ENCODE measurements around the gene NOC4L. TPM values are rescaled to one million over a fixed set of nuclear protein-coding genes. Genes with fewer than 3 reads are reported as not detected.

The NOC4L gene
- total and polyA plus RNA-seq, 4 experiments from 2014 or later: 13.9 to 26.0 (median 17.7) TPM

GRCh38 chr12:132182711-132183365, 38.6 kb downstream of the NOC4L start:
- CTCF ChIA-PET (ENCODE audit: partially characterized antibody): interaction anchor here (1.4 kb wide), 1 partner anchor 29 kb away, joined by 5 read pairs; no protein-coding TSS in a partner anchor
- DNase-seq: no peak
- Mint-ChIP-seq H3K27me3 (peaks cover 0 to 3% of the 10 kb centered on the region in 2 donors), H3K9me3 (peaks cover 0 to 22% (median 12%) of the 10 kb centered on the region in 8 donors), H3K4me3 (no peak overlapping the region), H3K4me1 (peaks cover 26 to 54% (median 46%) of the 10 kb centered on the region in 4 donors), H3K36me3 (peaks cover 3 to 5% of the 10 kb centered on the region in 2 donors), H3K27ac (peak overlapping the region in 2 of 7 donors; percentile 42 to 75)
- H3K4me1 ChIP-seq (ENCODE audit: insufficient read depth, low read length): peaks cover 44% of the 10 kb centered on the region
- H3K36me3 ChIP-seq (ENCODE audit: insufficient read depth, low read length): no peaks in the 10 kb centered on the region
- POLR2A ChIA-PET (ENCODE audit: partially characterized antibody): interaction anchor here (1.7 kb wide), 1 partner anchor 10 kb away, joined by 4 read pairs; no protein-coding TSS in a partner anchor
- intact Hi-C loops (cut with micrococcal nuclease): no loop called here
- no peak overlapping the region for H3K27ac ChIP-seq (ENCODE audit: low read depth, low read length)
- H3K9me3 ChIP-seq (ENCODE audit: control insufficient read depth in 1 of 2, low read length in 2 of 2): peaks cover 0 to 4% of the 10 kb centered on the region in 2 donors
- H3K27me3 ChIP-seq (ENCODE audit: insufficient read depth, low read length): no peaks in the 10 kb centered on the region
- H3K4me3 ChIP-seq (ENCODE audit: low read length in 2 of 2): no peak overlapping the region

GRCh38 chr12:132185705-132186104, 41.4 kb downstream of the NOC4L start:
- H3K9me3 ChIP-seq (ENCODE audit: control insufficient read depth in 1 of 2, low read length in 2 of 2): peaks cover 0 to 4% of the 10 kb centered on the region in 2 donors
- ChIA-PET POLR2A (ENCODE audit: partially characterized antibody) (interaction anchor here (1.0 to 2.1 kb wide), 6 partner anchors 11 to 40 kb away, joined by 3 to 6 read pairs (median 4); no protein-coding TSS in a partner anchor), CTCF (ENCODE audit: partially characterized antibody) (interaction anchor here (1.2 to 1.7 kb wide), 2 partner anchors 24 to 32 kb away, joined by 4 to 6 read pairs; no protein-coding TSS in a partner anchor)

DNA sequence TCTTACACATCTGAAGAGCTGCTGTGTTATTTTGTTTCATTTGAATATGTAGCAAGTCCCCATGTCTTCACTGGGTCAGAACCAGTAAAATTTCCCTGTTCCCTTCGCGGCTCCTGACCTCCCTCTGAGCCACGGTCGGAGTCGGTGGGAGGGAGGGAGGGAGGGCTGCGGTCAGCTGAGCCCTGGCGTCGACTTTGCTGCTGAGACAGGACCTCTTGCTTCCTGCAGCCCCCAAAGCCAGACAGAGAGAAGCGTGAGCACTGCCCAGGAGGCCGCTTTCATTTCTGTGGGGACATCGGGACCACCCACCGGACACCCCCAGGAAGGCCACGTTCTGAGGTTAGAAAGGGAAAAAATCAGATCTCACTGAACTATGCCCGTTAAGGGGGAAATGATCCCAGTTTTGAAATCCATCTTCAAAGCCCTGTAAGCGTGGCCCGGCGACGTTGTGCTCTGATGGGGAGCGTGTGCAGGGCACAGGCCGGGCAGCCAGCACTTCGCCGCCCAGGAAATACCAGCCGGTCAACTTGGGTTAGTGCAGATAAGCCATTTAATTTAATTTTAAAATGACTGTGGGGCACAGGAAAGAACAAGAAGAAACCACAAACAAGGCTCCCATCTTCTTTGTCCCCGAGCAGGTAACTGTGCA, 42.1 kb downstream of the NOC4L start:
- H3K4me3 ChIP-seq (ENCODE audit: low read length in 2 of 2): peak overlapping the region; percentile 2 to 37
- no peak for DNase-seq
- no peaks in the 10 kb centered on the region for H3K27me3 ChIP-seq (ENCODE audit: insufficient read depth, low read length)
- peaks cover 0 to 25% (median 12%) of the 10 kb centered on the region in 8 donors for H3K9me3 Mint-ChIP-seq
- H3K27ac ChIP-seq (ENCODE audit: low read depth, low read length): peak overlapping the region; percentile 40
- POLR2A ChIA-PET (ENCODE audit: partially characterized antibody): interaction anchor here (0.8 to 2.1 kb wide), 11 partner anchors 8 to 41 kb away, joined by 3 to 11 read pairs (median 4); no protein-coding TSS in a partner anchor
- peaks cover 0 to 4% of the 10 kb centered on the region in 2 donors for H3K9me3 ChIP-seq (ENCODE audit: control insufficient read depth in 1 of 2, low read length in 2 of 2)
- peak overlapping the region; percentile 61 to 90 (median 80) for H3K4me3 Mint-ChIP-seq
- intact Hi-C loops (cut with micrococcal nuclease): no loop called here
- H3K27ac Mint-ChIP-seq: peak overlapping the region; percentile 71 to 96 (median 84)
- peaks cover 23 to 60% (median 41%) of the 10 kb centered on the region in 4 donors for H3K4me1 Mint-ChIP-seq
- H3K4me1 ChIP-seq (ENCODE audit: insufficient read depth, low read length): peaks cover 49% of the 10 kb centered on the region
- H3K27me3 Mint-ChIP-seq: peaks cover 0 to under 1% of the 10 kb centered on the region in 2 donors
- CTCF ChIA-PET (ENCODE audit: partially characterized antibody): interaction anchor here (1.2 to 1.7 kb wide), 3 partner anchors 25 to 33 kb away, joined by 4 to 7 read pairs (median 6); no protein-coding TSS in a partner anchor
- H3K36me3 Mint-ChIP-seq: peaks cover 5 to 9% of the 10 kb centered on the region in 2 donors
- H3K36me3 ChIP-seq (ENCODE audit: insufficient read depth, low read length): no peaks in the 10 kb centered on the region

More at GRCh38 chr12:132185705-132186104, 41.4 kb downstream of the NOC4L start:
- H3K36me3 Mint-ChIP-seq: peaks cover 5 to 9% of the 10 kb centered on the region in 2 donors
- peaks cover 0 to 3% of the 10 kb centered on the region in 2 donors for H3K27me3 Mint-ChIP-seq
- H3K36me3 ChIP-seq (ENCODE audit: insufficient read depth, low read length): no peaks in the 10 kb centered on the region
- H3K4me3 Mint-ChIP-seq: peak overlapping the region; percentile 61 to 90 (median 80)
- peak overlapping the region; percentile 2 to 37 for H3K4me3 ChIP-seq (ENCODE audit: low read length in 2 of 2)
- H3K4me1 ChIP-seq (ENCODE audit: insufficient read depth, low read length): peaks cover 47% of the 10 kb centered on the region
- peaks cover 22 to 54% (median 42%) of the 10 kb centered on the region in 4 donors for H3K4me1 Mint-ChIP-seq
- H3K27ac Mint-ChIP-seq: peak overlapping the region; percentile 71 to 96 (median 84)
- intact Hi-C loops (cut with micrococcal nuclease): no loop called here
- peak overlapping the region; percentile 40 for H3K27ac ChIP-seq (ENCODE audit: low read depth, low read length)
- H3K9me3 Mint-ChIP-seq: peaks cover 0 to 25% (median 12%) of the 10 kb centered on the region in 8 donors
- peak; percentile 60 to 77 (median 70) for DNase-seq
- H3K27me3 ChIP-seq (ENCODE audit: insufficient read depth, low read length): no peaks in the 10 kb centered on the region

GRCh38 chr12:132186857-132187620, 42.8 kb downstream of the NOC4L start:
- peaks cover 23 to 60% (median 40%) of the 10 kb centered on the region in 4 donors for H3K4me1 Mint-ChIP-seq
- no peaks in the 10 kb centered on the region for H3K36me3 ChIP-seq (ENCODE audit: insufficient read depth, low read length)
- H3K36me3 Mint-ChIP-seq: peaks cover 5 to 9% of the 10 kb centered on the region in 2 donors
- peak overlapping the region; percentile 40 for H3K27ac ChIP-seq (ENCODE audit: low read depth, low read length)
- H3K9me3 Mint-ChIP-seq: peaks cover 0 to 25% (median 12%) of the 10 kb centered on the region in 8 donors
- no peaks in the 10 kb centered on the region for H3K27me3 Mint-ChIP-seq
- peaks cover 0 to 4% of the 10 kb centered on the region in 2 donors for H3K9me3 ChIP-seq (ENCODE audit: control insufficient read depth in 1 of 2, low read length in 2 of 2)
- H3K27ac Mint-ChIP-seq: peak overlapping the region; percentile 71 to 96 (median 84)
- POLR2A ChIA-PET (ENCODE audit: partially characterized antibody): interaction anchor here (0.6 to 2.1 kb wide), 8 partner anchors 8 to 42 kb away, joined by 3 to 11 read pairs (median 4); no protein-coding TSS in a partner anchor
- peak overlapping the region; percentile 61 to 90 (median 80) for H3K4me3 Mint-ChIP-seq
- CTCF ChIA-PET (ENCODE audit: partially characterized antibody): interaction anchor here (1.6 to 1.7 kb wide), 2 partner anchors 26 to 33 kb away, joined by 4 to 7 read pairs; no protein-coding TSS in a partner anchor
- H3K4me3 ChIP-seq (ENCODE audit: low read length in 2 of 2): peak overlapping the region in 1 of 2 donors; percentile 37
- H3K4me1 ChIP-seq (ENCODE audit: insufficient read depth, low read length): peaks cover 49% of the 10 kb centered on the region
- no peak for DNase-seq
- H3K27me3 ChIP-seq (ENCODE audit: insufficient read depth, low read length): no peaks in the 10 kb centered on the region
- intact Hi-C loops (cut with micrococcal nuclease): no loop called here

DNA sequence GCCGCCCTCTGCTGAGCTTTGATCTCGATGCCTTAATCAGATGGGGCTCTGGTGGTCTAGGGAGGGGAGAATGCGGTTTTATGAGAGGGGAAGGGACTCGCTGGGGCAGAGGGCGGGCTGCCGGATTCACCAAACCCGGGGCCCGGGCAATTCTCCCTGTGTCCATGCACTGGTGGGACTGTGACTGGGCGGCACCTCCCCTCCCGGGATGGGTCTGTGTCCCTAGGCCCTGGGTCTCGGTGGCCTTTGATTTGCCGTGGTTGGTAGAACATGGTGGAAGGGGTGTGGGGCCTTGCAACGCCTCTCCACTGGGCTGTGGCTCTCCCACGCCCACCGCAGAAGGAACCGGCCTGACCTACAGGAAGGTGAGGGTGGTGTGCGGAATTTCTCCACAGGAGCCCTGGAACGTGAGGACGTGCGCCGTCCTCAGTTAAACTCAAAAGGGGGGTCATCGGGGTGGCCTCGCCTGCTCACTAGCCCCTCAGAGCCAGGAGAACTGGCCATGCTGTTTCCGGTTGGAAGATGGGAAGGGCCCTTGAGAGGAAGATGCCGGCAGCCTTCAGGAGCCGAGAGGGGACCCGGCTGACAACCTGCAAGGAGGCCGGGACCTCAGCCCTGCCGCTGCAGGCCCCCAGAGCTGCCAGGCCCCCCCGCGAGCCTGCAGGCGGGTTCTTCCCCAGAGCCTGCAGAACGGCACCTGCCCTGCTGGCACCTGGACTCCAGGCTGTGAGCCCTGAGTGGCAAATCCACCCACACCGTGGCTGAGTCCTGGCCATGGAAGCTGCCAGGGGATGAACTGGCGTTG, 43.6 kb downstream of the NOC4L start:
- peaks cover 23 to 60% (median 40%) of the 10 kb centered on the region in 4 donors for H3K4me1 Mint-ChIP-seq
- intact Hi-C loops (cut with micrococcal nuclease): no loop called here
- peaks cover 0 to 23% (median 10%) of the 10 kb centered on the region in 8 donors for H3K9me3 Mint-ChIP-seq
- Histone ChIP-seq H3K4me3 (ENCODE audit: low read length in 2 of 2) (no peak overlapping the region), H3K27ac (ENCODE audit: low read depth, low read length) (no peak overlapping the region), H3K27me3 (ENCODE audit: insufficient read depth, low read length) (no peaks in the 10 kb centered on the region), H3K36me3 (ENCODE audit: insufficient read depth, low read length) (no peaks in the 10 kb centered on the region), H3K9me3 (ENCODE audit: control insufficient read depth in 1 of 2, low read length in 2 of 2) (peaks cover 0 to 1% of the 10 kb centered on the region in 2 donors), H3K4me1 (ENCODE audit: insufficient read depth, low read length) (peaks cover 49% of the 10 kb centered on the region)
- peak overlapping the region in 6 of 7 donors; percentile 43 to 83 (median 70) for H3K27ac Mint-ChIP-seq
- no peak for DNase-seq
- no peaks in the 10 kb centered on the region for H3K27me3 Mint-ChIP-seq
- ChIA-PET POLR2A (ENCODE audit: partially characterized antibody) (interaction anchor here (0.6 to 2.2 kb wide), 6 partner anchors 8 to 42 kb away, joined by 3 to 11 read pairs (median 5); no protein-coding TSS in a partner anchor), CTCF (ENCODE audit: partially characterized antibody) (interaction anchor here (1.4 to 4.6 kb wide), 3 partner anchors 25 to 34 kb away, joined by 3 to 14 read pairs (median 7); no protein-coding TSS in a partner anchor)
- H3K4me3 Mint-ChIP-seq: peak overlapping the region; percentile 48 to 97 (median 76)
- peaks cover 5 to 9% of the 10 kb centered on the region in 2 donors for H3K36me3 Mint-ChIP-seq

Measured in CD4-positive, alpha-beta memory T cell (primary cell).